Epidermal melanocyte (primary cell): ENCODE data around the gene UGT2B10.

ENCODE experiments used
- DNase-seq: peaks from one replicate; pipeline ENCODE4 v3.0.0; 2011; ENCODE audit warnings: low spot score; ENCODE audit not compliant: insufficient read length

UGT2B10 gene

GRCh38 chr4:68871809-68872642, 56.2 kb downstream of the UGT2B10 start:
- DNase-seq, result no peak

- DNase-seq, result no peak
Observed at GRCh38 chr4:68872643-68873502, 57.1 kb downstream of the UGT2B10 start.

GRCh38 chr4:68874507-68874906, 58.7 kb downstream of the UGT2B10 start:
- DNase-seq, result no peak

- DNase-seq, result no peak
Observed at GRCh38 chr4:68877555-68877954, 61.8 kb downstream of the UGT2B10 start.

- no peak for DNase-seq
Observed at GRCh38 chr4:68878048-68878447, 62.3 kb downstream of the UGT2B10 start.
